ENCODE data around the gene ARSJ.
"Not testable (repeated sequence)": the region's sequence is repeated elsewhere in the genome, so short reads cannot be mapped to it uniquely, and the experiment has no call there.

Gene ARSJ

GRCh38 chr4:114017120-114017917 is 37.9 kb upstream of the ARSJ start:
- H2BK5ac ChIP-seq (ENCODE audit: low read depth, low read length, poor library complexity, severe bottlenecking), result no peak overlapping the region

GRCh38 chr4:114015444-114015899 is 36.0 kb upstream of the ARSJ start:
- DNase-seq, result peak; percentile 96
- Histone ChIP-seq H3K27ac (ENCODE audit: low read length, poor library complexity, severe bottlenecking) (peak overlapping the region; percentile 73), H3K79me1 (replicated peaks; ENCODE audit: low read length, poor library complexity, severe bottlenecking) (no peaks in the 10 kb centered on the region), H3K9me3 (ENCODE audit: control insufficient read depth, low read length) (no peaks in the 10 kb centered on the region), H3K36me3 (ENCODE audit: control insufficient read depth in 1 of 2, insufficient read depth in 2 of 2, low read depth in 1 of 2, low read length in 2 of 2) (no peaks in the 10 kb centered on the region), H2BK5ac (ENCODE audit: low read depth, low read length, poor library complexity, severe bottlenecking) (no peak overlapping the region), H3K4me1 (ENCODE audit: control insufficient read depth, insufficient read depth, low read depth, low read length) (no peaks in the 10 kb centered on the region), H3K9ac (ENCODE audit: low read length) (no peak overlapping the region), H3K14ac (ENCODE audit: low read length in 2 of 2) (no peak overlapping the region), H3K4me3 (ENCODE audit: insufficient read depth in 1 of 2, low read depth in 1 of 2, low read length in 2 of 2) (no peak overlapping the region), H4K91ac (ENCODE audit: low read length) (no peak overlapping the region), H2BK120ac (ENCODE audit: low read depth, low read length) (no peak overlapping the region), H2BK15ac (ENCODE audit: low read depth, poor library complexity, severe bottlenecking) (no peak overlapping the region), H3K4me2 (ENCODE audit: low read length, poor library complexity, severe bottlenecking) (no peak overlapping the region), H3K18ac (ENCODE audit: low read depth in 1 of 2, low read length in 2 of 2) (no peak overlapping the region), H4K8ac (ENCODE audit: low read length) (no peak overlapping the region), H2AK5ac (ENCODE audit: low read length, severe bottlenecking) (no peak overlapping the region), H2BK12ac (ENCODE audit: low read length in 2 of 2) (no peak overlapping the region), H3K23ac (ENCODE audit: low read length in 2 of 2) (no peak overlapping the region), H3K27me3 (ENCODE audit: control insufficient read depth in 1 of 2, insufficient read depth in 1 of 2, low read length in 2 of 2) (no peaks in the 10 kb centered on the region), H2AFZ (ENCODE audit: low read depth, low read length) (no peak overlapping the region), H3K4ac (ENCODE audit: low read depth in 1 of 2, low read length in 2 of 2) (no peak overlapping the region)
- WGBS, result 0% methylated on average over 1 of the region's 1 CpG

More at GRCh38 chr4:114017120-114017917, 37.9 kb upstream of the ARSJ start:
- Histone ChIP-seq H3K4me2 (ENCODE audit: low read length, poor library complexity, severe bottlenecking) (no peak overlapping the region), H3K27me3 (ENCODE audit: control insufficient read depth in 1 of 2, insufficient read depth in 1 of 2, low read length in 2 of 2) (no peaks in the 10 kb centered on the region), H2BK12ac (ENCODE audit: low read length in 2 of 2) (no peak overlapping the region), H3K79me1 (replicated peaks; ENCODE audit: low read length, poor library complexity, severe bottlenecking) (no peaks in the 10 kb centered on the region), H2AK5ac (ENCODE audit: low read length, severe bottlenecking) (no peak overlapping the region), H3K14ac (ENCODE audit: low read length in 2 of 2) (no peak overlapping the region), H3K4me1 (ENCODE audit: control insufficient read depth, insufficient read depth, low read depth, low read length) (no peaks in the 10 kb centered on the region), H3K9me3 (ENCODE audit: control insufficient read depth, low read length) (no peaks in the 10 kb centered on the region), H2AFZ (ENCODE audit: low read depth, low read length) (no peak overlapping the region), H2BK120ac (ENCODE audit: low read depth, low read length) (no peak overlapping the region), H3K23ac (ENCODE audit: low read length in 2 of 2) (no peak overlapping the region), H2BK15ac (ENCODE audit: low read depth, poor library complexity, severe bottlenecking) (no peak overlapping the region), H3K27ac (ENCODE audit: low read length, poor library complexity, severe bottlenecking) (no peak overlapping the region), H4K8ac (ENCODE audit: low read length) (no peak overlapping the region), H3K4me3 (ENCODE audit: insufficient read depth in 1 of 2, low read depth in 1 of 2, low read length in 2 of 2) (no peak overlapping the region), H3K36me3 (ENCODE audit: control insufficient read depth in 1 of 2, insufficient read depth in 2 of 2, low read depth in 1 of 2, low read length in 2 of 2) (no peaks in the 10 kb centered on the region), H4K91ac (ENCODE audit: low read length) (no peak overlapping the region), H3K4ac (ENCODE audit: low read depth in 1 of 2, low read length in 2 of 2) (peak overlapping the region in 1 of 2 experiments; percentile 37), H3K18ac (ENCODE audit: low read depth in 1 of 2, low read length in 2 of 2) (peak overlapping the region in 1 of 2 experiments; percentile 40), H3K9ac (ENCODE audit: low read length) (no peak overlapping the region)
- no peak for DNase-seq
- 98% methylated on average over 2 of the region's 4 CpGs for WGBS

GRCh38 chr4:114013201-114013600 is 33.8 kb upstream of the ARSJ start:
- not testable (repeated sequence) for H3K27me3 ChIP-seq (ENCODE audit: control insufficient read depth in 1 of 2, insufficient read depth in 1 of 2, low read length in 2 of 2); H3K23ac ChIP-seq (ENCODE audit: low read length in 2 of 2); H2BK5ac ChIP-seq (ENCODE audit: low read depth, low read length, poor library complexity, severe bottlenecking); H3K9me3 ChIP-seq (ENCODE audit: control insufficient read depth, low read length); H3K4me2 ChIP-seq (ENCODE audit: low read length, poor library complexity, severe bottlenecking); H2AFZ ChIP-seq (ENCODE audit: low read depth, low read length); H3K9ac ChIP-seq (ENCODE audit: low read length); H4K8ac ChIP-seq (ENCODE audit: low read length); H3K14ac ChIP-seq (ENCODE audit: low read length in 2 of 2); H2AK5ac ChIP-seq (ENCODE audit: low read length, severe bottlenecking); H3K79me1 ChIP-seq (replicated peaks; ENCODE audit: low read length, poor library complexity, severe bottlenecking); H3K4me3 ChIP-seq (ENCODE audit: insufficient read depth in 1 of 2, low read depth in 1 of 2, low read length in 2 of 2); H2BK15ac ChIP-seq (ENCODE audit: low read depth, poor library complexity, severe bottlenecking); H3K27ac ChIP-seq (ENCODE audit: low read length, poor library complexity, severe bottlenecking); DNase-seq; H3K36me3 ChIP-seq (ENCODE audit: control insufficient read depth in 1 of 2, insufficient read depth in 2 of 2, low read depth in 1 of 2, low read length in 2 of 2); H3K4me1 ChIP-seq (ENCODE audit: control insufficient read depth, insufficient read depth, low read depth, low read length)
- H4K91ac ChIP-seq (ENCODE audit: low read length), result peak overlapping the region; percentile 50
- H2BK120ac ChIP-seq (ENCODE audit: low read depth, low read length), result peak overlapping the region; percentile 19
- peak overlapping the region in 1 of 2 experiments; percentile 13 for H3K4ac ChIP-seq (ENCODE audit: low read depth in 1 of 2, low read length in 2 of 2)
- H2BK12ac ChIP-seq (ENCODE audit: low read length in 2 of 2), result peak overlapping the region in 1 of 2 experiments; percentile 95
- peak overlapping the region in 1 of 2 experiments; percentile 12 for H3K18ac ChIP-seq (ENCODE audit: low read depth in 1 of 2, low read length in 2 of 2)
- WGBS, result 98% methylated on average over 4 of the region's 4 CpGs

GRCh38 chr4:114012749-114013148 is 33.3 kb upstream of the ARSJ start:
- H3K4me3 ChIP-seq (ENCODE audit: insufficient read depth in 1 of 2, low read depth in 1 of 2, low read length in 2 of 2), result no peak overlapping the region
- peak overlapping the region in 1 of 2 experiments; percentile 13 for H3K4ac ChIP-seq (ENCODE audit: low read depth in 1 of 2, low read length in 2 of 2)
- H2AFZ ChIP-seq (ENCODE audit: low read depth, low read length), result no peak overlapping the region
- peak overlapping the region; percentile 3 to 54 for H2BK12ac ChIP-seq (ENCODE audit: low read length in 2 of 2)
- H3K9ac ChIP-seq (ENCODE audit: low read length), result no peak overlapping the region
- H3K4me1 ChIP-seq (ENCODE audit: control insufficient read depth, insufficient read depth, low read depth, low read length), result no peaks in the 10 kb centered on the region
- no peak overlapping the region for H3K23ac ChIP-seq (ENCODE audit: low read length in 2 of 2)
- no peak overlapping the region for H4K91ac ChIP-seq (ENCODE audit: low read length)
- H3K18ac ChIP-seq (ENCODE audit: low read depth in 1 of 2, low read length in 2 of 2), result no peak overlapping the region
- H3K36me3 ChIP-seq (ENCODE audit: control insufficient read depth in 1 of 2, insufficient read depth in 2 of 2, low read depth in 1 of 2, low read length in 2 of 2), result no peaks in the 10 kb centered on the region
- no peaks in the 10 kb centered on the region for H3K9me3 ChIP-seq (ENCODE audit: control insufficient read depth, low read length)
- H3K4me2 ChIP-seq (ENCODE audit: low read length, poor library complexity, severe bottlenecking), result no peak overlapping the region
- H2BK120ac ChIP-seq (ENCODE audit: low read depth, low read length), result no peak overlapping the region
- DNase-seq, result no peak
- H3K14ac ChIP-seq (ENCODE audit: low read length in 2 of 2), result no peak overlapping the region
- no peak overlapping the region for H3K27ac ChIP-seq (ENCODE audit: low read length, poor library complexity, severe bottlenecking)
- H3K79me1 ChIP-seq (replicated peaks; ENCODE audit: low read length, poor library complexity, severe bottlenecking), result no peaks in the 10 kb centered on the region
- H3K27me3 ChIP-seq (ENCODE audit: control insufficient read depth in 1 of 2, insufficient read depth in 1 of 2, low read length in 2 of 2), result no peaks in the 10 kb centered on the region
- H2BK15ac ChIP-seq (ENCODE audit: low read depth, poor library complexity, severe bottlenecking), result peak overlapping the region; percentile 80
- no peak overlapping the region for H2AK5ac ChIP-seq (ENCODE audit: low read length, severe bottlenecking)
- 94% methylated on average over 8 of the region's 8 CpGs for WGBS
- H4K8ac ChIP-seq (ENCODE audit: low read length), result no peak overlapping the region
- H2BK5ac ChIP-seq (ENCODE audit: low read depth, low read length, poor library complexity, severe bottlenecking), result no peak overlapping the region
